IMR-90 (cell line): ENCODE results near the gene IGF1R. TPM values are rescaled to one million over a fixed set of nuclear protein-coding genes. Genes with fewer than 3 reads are reported as not detected.
A peak's percentile ranks its signal among the peaks of the same experiment; 100 is the strongest.

ENCODE experiments used
- ATAC-seq: fragments of 200-7000 bp; cut with Tn5 transposase; 2 replicates; pipeline ENCODE4 v1.9.1; 2020; ENCODE audit warnings: low read depth, mild to moderate bottlenecking, moderate library complexity
- BruUV-seq: library from RNA; stranded (reverse); fragments of 400-500 nt; replicated peaks from 2 replicates; lab custom pipeline; 2021; lab: Mats Ljungman, UMichigan
- CTCF ChIA-PET: fragments of 300-600 bp; formaldehyde crosslinking; extraction: SDS; loops from one replicate; lab custom pipeline; 2021; ENCODE audit warnings: antibody characterized with exemption; lab: Yijun Ruan, JAX
- POLR2A ChIA-PET: fragments of 300-600 bp; sonication (Branson Sonifier 250); formaldehyde crosslinking; loops from one replicate; lab custom pipeline; 2022; ENCODE audit warnings: antibody characterized with exemption; ENCODE audit not compliant: unreplicated experiment; lab: Charles Lee
- DNase-seq: peaks from one replicate; pipeline ENCODE4 v3.0.0; 2013
- H2AFZ ChIP-seq: replicated peaks from 2 replicates; pipeline ENCODE3; 2013; ENCODE audit warnings: low read length, mild to moderate bottlenecking; ENCODE audit not compliant: poor library complexity
- H2AK5ac ChIP-seq: 2 replicates; pipeline ENCODE4 v1.6.1; 2013; ENCODE audit warnings: low read depth, low read length, inconsistent platforms
- H2AK9ac ChIP-seq: replicated peaks from 2 replicates; pipeline ENCODE3; 2013; ENCODE audit warnings: mild to moderate bottlenecking, low read depth, low read length, moderate library complexity; ENCODE audit not compliant: poor library complexity
- H2BK120ac ChIP-seq: 2 replicates; pipeline ENCODE4 v1.6.1; 2013; ENCODE audit warnings: low read depth, low read length, inconsistent platforms
- H2BK15ac ChIP-seq: 3 replicates; pipeline ENCODE4 v1.6.1; 2013; ENCODE audit warnings: low read depth, low read length, inconsistent platforms
- H2BK20ac ChIP-seq: 2 replicates; pipeline ENCODE4 v1.6.1; 2013; ENCODE audit warnings: low read depth, mild to moderate bottlenecking, inconsistent platforms, low read length, moderate library complexity
- H2BK5ac ChIP-seq: 2 replicates; pipeline ENCODE4 v1.6.1; 2013; ENCODE audit warnings: mild to moderate bottlenecking, low read depth, low read length, inconsistent platforms; ENCODE audit not compliant: poor library complexity, severe bottlenecking
- H3K14ac ChIP-seq: replicated peaks from 2 replicates; pipeline ENCODE4 v1.6.1; 2013; ENCODE audit warnings: low read depth, low read length, inconsistent platforms
- H3K18ac ChIP-seq: 2 replicates; pipeline ENCODE4 v1.6.1; 2013; ENCODE audit warnings: low read depth, low read length, control low read depth
- H3K23ac ChIP-seq: 2 replicates; pipeline ENCODE4 v1.6.1; 2013; ENCODE audit warnings: low read depth, low read length, inconsistent platforms
- H3K27ac ChIP-seq: 2 replicates; pipeline ENCODE4 v1.5.1; 2013; ENCODE audit warnings: mild to moderate bottlenecking, control low read depth, low read length; ENCODE audit not compliant: insufficient read depth
- H3K27me3 ChIP-seq: 2 replicates; pipeline ENCODE4 v1.6.1; 2013; ENCODE audit warnings: low read length; ENCODE audit not compliant: control insufficient read depth, insufficient read depth
- H3K36me3 ChIP-seq: 2 replicates; pipeline ENCODE4 v1.6.1; 2013; ENCODE audit warnings: low read length, mixed read lengths; ENCODE audit not compliant: control insufficient read depth, insufficient read depth
- H3K4ac ChIP-seq: 2 replicates; pipeline ENCODE4 v1.6.1; 2013; ENCODE audit warnings: low read depth, low read length, inconsistent platforms
- H3K4me1 ChIP-seq: 2 replicates; pipeline ENCODE4 v1.6.1; 2013; ENCODE audit warnings: low read length, mixed read lengths; ENCODE audit not compliant: control insufficient read depth, insufficient read depth
- H3K4me2 ChIP-seq: 2 replicates; pipeline ENCODE4 v1.6.1; 2013; ENCODE audit warnings: low read depth, mild to moderate bottlenecking, control low read depth, low read length, moderate library complexity
- H3K4me3 ChIP-seq: 2 replicates; pipeline ENCODE4 v1.5.1; 2013; ENCODE audit warnings: low read depth, mild to moderate bottlenecking, control low read depth, low read length, moderate library complexity; ENCODE audit not compliant: insufficient read depth
- H3K56ac ChIP-seq: 2 replicates; pipeline ENCODE4 v1.6.1; 2013; ENCODE audit warnings: low read length, inconsistent platforms; ENCODE audit not compliant: insufficient read depth; ENCODE audit errors: extremely low read depth
- H3K79me1 ChIP-seq, 2 experiments: 2 replicates each; pipeline ENCODE4 v1.6.1; 2013; ENCODE audit warnings: low read length in 2 of 2, inconsistent platforms in 1 of 2, low read depth in 1 of 2
- H3K9ac ChIP-seq: 2 replicates; pipeline ENCODE4 v1.6.1; 2013; ENCODE audit warnings: low read depth, low read length, control low read depth
- H3K9me1 ChIP-seq: 2 replicates; pipeline ENCODE4 v1.6.1; 2013; ENCODE audit warnings: low read length, inconsistent platforms; ENCODE audit not compliant: insufficient read depth
- H3K9me3 ChIP-seq: 2 replicates; pipeline ENCODE4 v1.6.1; 2013; ENCODE audit warnings: low read length; ENCODE audit not compliant: control insufficient read depth, insufficient read depth
- H4K20me1 ChIP-seq: 2 replicates; pipeline ENCODE4 v1.6.1; 2013; ENCODE audit warnings: low read length, inconsistent platforms; ENCODE audit not compliant: insufficient read depth
- H4K5ac ChIP-seq: 2 replicates; pipeline ENCODE4 v1.6.1; 2013; ENCODE audit warnings: mild to moderate bottlenecking, low read depth, low read length, control low read depth
- H4K8ac ChIP-seq, 2 experiments: 2 replicates each; pipeline ENCODE4 v1.6.1; 2013; ENCODE audit warnings: low read depth in 2 of 2, low read length in 2 of 2, control low read depth in 1 of 2, inconsistent platforms in 1 of 2
- H4K91ac ChIP-seq: 2 replicates; pipeline ENCODE4 v1.6.1; 2013; ENCODE audit warnings: low read depth, low read length, inconsistent platforms; ENCODE audit not compliant: insufficient read depth
- CTCF ChIP-seq: conservative IDR thresholded peaks from 2 replicates; pipeline ENCODE4 v1.5.1; 2012; ENCODE audit warnings: mild to moderate bottlenecking, low read depth, low read length, improper control_type of control experiment
- MAFK ChIP-seq: IDR thresholded peaks from 2 replicates; pipeline ENCODE4 v1.6.1; 2012; ENCODE audit warnings: low read depth, low read length, improper control_type of control experiment
- NFE2L2 ChIP-seq: fragments of 150-350 bp; IDR thresholded peaks from 2 replicates; pipeline ENCODE4 v1.6.1; 2016; ENCODE audit warnings: low read depth, mild to moderate bottlenecking, low read length
- POLR2A ChIP-seq: IDR thresholded peaks from 2 replicates; pipeline ENCODE4 v1.6.1; 2012; ENCODE audit warnings: mild to moderate bottlenecking, low read depth, low read length
- RAD21 ChIP-seq: IDR thresholded peaks from 2 replicates; pipeline ENCODE4 v1.6.1; 2012; ENCODE audit warnings: low read length, improper control_type of control experiment
- RCOR1 ChIP-seq: IDR thresholded peaks from 2 replicates; pipeline ENCODE4 v1.6.1; 2012; ENCODE audit warnings: mild to moderate bottlenecking, low read length, improper control_type of control experiment; ENCODE audit not compliant: insufficient replicate concordance
- RFX5 ChIP-seq: IDR thresholded peaks from 2 replicates; pipeline ENCODE4 v1.8.0; 2012; ENCODE audit warnings: low read depth, mild to moderate bottlenecking, low read length, moderate library complexity
- SMC3 ChIP-seq: fragments of 150-350 bp; IDR thresholded peaks from 2 replicates; pipeline ENCODE4 v1.6.1; 2016; ENCODE audit warnings: low read depth, mild to moderate bottlenecking, antibody characterized with exemption, low read length, moderate library complexity
- WGBS, 2 experiments: methylation state at CpG; one replicate each; pipeline versions ENCODE4 v1.1.5 to v1.1.7; 2013; ENCODE audit warnings: missing lambda C conversion rate in 2 of 2; ENCODE audit not compliant: insufficient read length in 1 of 2; ENCODE audit errors: extremely low coverage in 2 of 2; 5-methylcytosine and 5-hydroxymethylcytosine counted together
- dilution Hi-C: fragments of 300-500 bp; cut with HindIII; formaldehyde crosslinking; loops from one replicate; pipeline ENCODE4 v1.14.3; 2018; ENCODE audit warnings: low sequenced_read_pairs; ENCODE audit not compliant: unreplicated experiment
- in situ Hi-C: fragments of 300-500 bp; cut with MboI; formaldehyde crosslinking; loops from 3 replicates; pipeline ENCODE4 v1.14.3; 2019; ENCODE audit warnings: low sequenced_read_pairs, inconsistent platforms, mixed read lengths
- intact Hi-C: fragments of 100-400 bp; cut with micrococcal nuclease; formaldehyde crosslinking; loops from 2 replicates; pipeline ENCODE4 v1.10.0; 2022
- polyA plus RNA-seq, 3 experiments: library from polyadenylated mRNA; depleted of rRNA; stranded (reverse); fragments of >200 nt; gene quantifications; 2 replicates each; pipeline ENCODE4 v1.2.3, GENCODE V29; 2012; ENCODE audit warnings: low replicate concordance in 1 of 3
- total RNA-seq: library from RNA; depleted of rRNA; stranded (reverse); fragments of >200 nt; gene quantifications from 2 replicates; pipeline ENCODE4 v1.2.3, GENCODE V29; 2012

The IGF1R gene
- total and polyA plus RNA-seq, 2 of the 4 experiments (the other 2 are of a cell fraction), result 24.0 to 24.9 TPM

GRCh38 chr15:98904544-98904943 lies 256.2 kb downstream of the IGF1R start:
- peak overlapping the region; percentile 12 to 59; a peak in 2 of 4 replicates for H4K8ac ChIP-seq
- WGBS, 2 experiments, result no CpG with 5 or more reads among the region's 4 CpGs
- TF ChIP-seq RAD21, result peak; percentile 85
- no peak for TF ChIP-seq NFE2L2
- TF ChIP-seq RFX5, result peak; percentile 36; the same call in 1 of the 2 replicates
- no peak for TF ChIP-seq MAFK
- peak; percentile 82 for TF ChIP-seq CTCF
- TF ChIP-seq SMC3, result peak; percentile 68
- 0 out of 2 replicates have a peak, but pooled peaks have one; percentile 30 for TF ChIP-seq POLR2A
- peak; percentile 28 for TF ChIP-seq RCOR1

More at GRCh38 chr15:98904544-98904943, 256.2 kb downstream of the IGF1R start:
- Histone ChIP-seq H3K9me3 (no peaks in the 10 kb centered on the region), H2BK120ac (peak overlapping the region; percentile 70), H3K27me3 (no peaks in the 10 kb centered on the region), H3K79me1 (peaks cover 60 to 92% of the 10 kb centered on the region in 2 experiments), H3K27ac (peak overlapping the region; percentile 60; the same call in 1 of the 2 replicates), H4K20me1 (no peaks in the 10 kb centered on the region; the same call in none of the 2 replicates), H2AK9ac (peak overlapping the region; percentile 53), H3K18ac (peak overlapping the region; percentile 41; the same call in 1 of the 2 replicates), H2AFZ (no peak overlapping the region), H3K14ac (0 out of 2 replicates have a peak overlapping the region, but pooled peaks have one; percentile 5), H2BK20ac (peak overlapping the region; percentile 95), H3K4me1 (peaks cover 51% of the 10 kb centered on the region), H3K36me3 (peaks cover 35% of the 10 kb centered on the region), H3K9me1 (peaks cover 35% of the 10 kb centered on the region), H4K91ac (peak overlapping the region; percentile 65), H4K5ac (peak overlapping the region; percentile 60; the same call in 1 of the 2 replicates), H3K4me2 (no peak overlapping the region), H3K23ac (peak overlapping the region; percentile 68), H3K4me3 (no peak overlapping the region), H2BK5ac (peak overlapping the region; percentile 89), H3K4ac (peak overlapping the region; percentile 65), H2AK5ac (peak overlapping the region; percentile 81), H3K56ac (peak overlapping the region; percentile 19; the same call in 1 of the 2 replicates), H3K9ac (no peak overlapping the region), H2BK15ac (peak overlapping the region; percentile 55; the same call in 2 of the 3 replicates)
- BruUV-seq, result no TSS peak
- in situ Hi-C loops, result loop anchor here (25.0 kb wide), 1 partner anchor 117 kb away; no protein-coding TSS in a partner anchor
- ChIA-PET POLR2A (interaction anchor here (0.5 kb wide), 2 partner anchors 9 to 325 kb away, joined by 3 to 5 read pairs; no protein-coding TSS in a partner anchor), CTCF (interaction anchor here (0.5 to 2.2 kb wide), 8 partner anchors 9 to 245 kb away, joined by 3 to 6 read pairs (median 4); no protein-coding TSS in a partner anchor)
- ATAC-seq (peak; percentile 66), DNase-seq (peak; percentile 75)
- intact Hi-C loops, result loop anchor here (1.0 to 5.0 kb wide), 4 partner anchors 48 to 385 kb away; no protein-coding TSS in a partner anchor
- dilution Hi-C loops, result no loop called here
